ENCODE data around the gene FOXE1. TPM values are rescaled to one million over a fixed set of nuclear protein-coding genes. Genes with fewer than 3 reads are reported as not detected.

The FOXE1 gene
- not detected in 2 replicates for total RNA-seq
- not detected for polyA plus RNA-seq (2012)

DNA sequence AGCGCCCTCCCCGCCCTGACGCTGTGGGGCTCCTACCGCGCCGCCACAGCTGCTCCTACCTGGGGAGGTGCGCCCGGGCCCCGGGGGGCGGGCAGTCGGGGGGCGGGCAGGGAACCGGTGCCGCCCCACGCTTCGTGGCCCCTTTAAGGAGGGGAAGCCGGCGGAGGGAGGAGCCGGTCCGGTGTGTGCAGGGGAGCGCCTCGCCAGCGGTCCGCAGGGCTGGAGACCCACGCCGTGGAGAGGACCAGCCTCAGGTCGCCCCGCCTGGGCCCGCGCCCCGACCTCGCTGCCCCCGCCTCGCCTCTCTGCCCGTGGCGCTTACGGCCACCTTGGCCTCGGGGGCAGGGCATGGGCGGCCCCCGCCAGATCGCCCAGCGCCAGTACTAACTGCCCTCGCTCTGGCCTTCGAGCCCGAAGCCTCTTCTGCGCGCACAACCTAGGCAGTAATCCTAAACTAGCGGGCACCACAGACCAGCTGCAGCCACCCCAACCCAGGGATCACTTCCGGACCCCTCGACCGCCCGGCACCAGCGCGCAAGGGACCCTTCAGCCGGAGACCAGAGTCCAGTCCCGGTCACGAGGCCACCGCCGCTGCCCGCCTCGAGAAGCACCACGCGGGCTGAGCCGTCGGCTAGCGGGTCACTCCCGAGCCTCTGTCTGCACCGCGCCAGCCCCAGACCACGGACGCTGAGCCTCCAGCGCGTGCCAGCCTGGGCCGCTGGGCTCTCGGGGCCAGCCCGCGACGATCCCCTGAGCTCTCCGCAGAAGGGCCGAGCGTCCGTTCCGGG lies at the start of gene FOXE1:
Gene FOXE1, plus strand, starts transcription at position 171 of the 788 bp plus-strand sequence. CDS start 689 bp downstream, outside the sequence.
- DNase-seq (ENCODE audit: low read depth) = no peak

DNA sequence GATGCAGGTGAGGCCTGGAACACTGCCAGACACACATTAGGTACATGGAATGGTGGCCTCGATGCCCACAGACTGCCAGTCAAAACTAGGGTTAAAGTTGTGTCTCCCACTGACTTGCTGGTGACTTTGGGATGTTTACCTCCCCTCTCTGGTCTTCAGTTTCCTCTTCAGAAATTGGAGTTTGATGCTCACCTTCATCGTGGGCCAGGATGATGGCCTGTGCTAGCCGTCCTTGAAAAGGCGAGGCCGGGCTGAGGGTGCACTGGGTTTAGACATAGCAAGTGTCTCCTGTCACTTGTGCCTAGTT lies 49.0 kb upstream of the FOXE1 start:
- no peak for DNase-seq (ENCODE audit: low read depth)

DNA sequence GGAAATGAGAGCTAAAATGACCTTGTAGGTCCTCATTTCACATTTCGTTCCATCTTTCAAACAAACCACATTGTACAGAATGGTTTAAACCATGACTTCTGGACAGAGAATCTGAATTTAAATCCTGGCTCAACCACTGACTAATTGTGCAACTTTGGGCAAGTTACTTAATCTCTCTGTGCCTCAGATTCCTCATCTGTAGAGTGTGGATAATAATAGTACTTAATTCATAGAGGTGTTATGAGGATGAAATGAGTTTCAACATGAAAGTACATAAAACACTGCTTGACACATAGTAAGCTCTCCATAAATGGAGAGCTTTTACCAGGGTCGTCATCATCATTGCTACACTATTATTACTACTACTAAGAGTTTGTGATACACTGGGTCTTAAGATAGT lies 46.3 kb upstream of the FOXE1 start:
- DNase-seq (ENCODE audit: low read depth) = no peak

DNA sequence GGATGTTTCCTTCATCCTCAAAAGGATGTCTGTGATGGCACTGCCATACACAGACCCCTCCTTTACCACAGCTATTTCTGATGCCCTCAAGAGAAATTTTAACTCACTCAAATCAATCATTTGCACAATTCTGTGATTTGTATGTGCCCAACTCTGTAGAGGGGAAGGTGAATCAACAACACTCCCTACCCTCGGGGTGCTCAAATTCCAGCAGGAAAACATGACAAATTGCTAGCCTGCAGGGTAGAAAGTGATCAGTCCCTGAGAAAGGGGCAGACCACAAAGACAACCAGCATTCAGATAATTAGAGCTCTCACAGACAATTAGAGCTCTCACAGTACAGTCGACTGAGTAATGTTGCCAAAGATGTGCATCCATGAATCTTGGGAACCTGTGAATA lies 45.3 kb upstream of the FOXE1 start:
- no peak for DNase-seq (ENCODE audit: low read depth)

DNA sequence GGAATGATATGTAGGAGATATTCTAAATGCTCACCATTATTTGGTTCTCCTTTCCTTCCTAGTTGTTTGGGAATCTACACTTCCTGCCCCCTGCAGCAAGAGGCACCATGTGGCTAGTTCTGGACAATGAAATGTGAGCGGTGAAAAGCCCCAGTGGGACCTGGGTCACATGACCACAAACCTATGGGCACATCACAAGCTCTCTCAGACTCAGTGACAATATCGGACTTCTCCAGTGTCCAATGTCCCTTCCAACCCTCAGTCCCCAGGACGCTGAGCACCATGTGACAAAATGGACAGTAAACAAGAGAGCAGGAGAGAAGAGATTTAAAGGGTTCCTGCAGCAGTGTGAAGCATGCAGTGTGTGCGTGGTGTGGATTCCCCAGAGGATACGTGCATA lies 44.6 kb upstream of the FOXE1 start:
- no peak for DNase-seq (ENCODE audit: low read depth)

DNA sequence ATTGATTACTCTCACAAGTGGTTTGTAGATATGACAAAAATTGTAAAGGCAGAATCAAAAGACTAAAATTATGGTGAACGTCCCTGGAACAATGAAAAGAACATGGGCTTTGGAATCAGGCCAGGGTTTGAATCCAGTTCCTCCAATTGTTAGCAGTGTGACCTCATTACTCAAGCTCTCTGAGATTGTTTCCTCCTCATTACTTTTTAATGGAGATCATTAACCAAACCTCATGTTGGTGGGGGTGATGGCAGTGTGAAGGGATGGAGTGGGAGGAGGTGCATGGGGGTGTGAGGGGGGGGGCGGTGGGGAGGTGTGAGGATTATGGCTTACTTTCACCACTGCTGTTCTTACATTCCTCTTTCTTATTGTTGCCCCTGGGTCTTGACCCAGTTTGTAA lies 44.1 kb upstream of the FOXE1 start:
- no peak for DNase-seq (ENCODE audit: low read depth)

DNA sequence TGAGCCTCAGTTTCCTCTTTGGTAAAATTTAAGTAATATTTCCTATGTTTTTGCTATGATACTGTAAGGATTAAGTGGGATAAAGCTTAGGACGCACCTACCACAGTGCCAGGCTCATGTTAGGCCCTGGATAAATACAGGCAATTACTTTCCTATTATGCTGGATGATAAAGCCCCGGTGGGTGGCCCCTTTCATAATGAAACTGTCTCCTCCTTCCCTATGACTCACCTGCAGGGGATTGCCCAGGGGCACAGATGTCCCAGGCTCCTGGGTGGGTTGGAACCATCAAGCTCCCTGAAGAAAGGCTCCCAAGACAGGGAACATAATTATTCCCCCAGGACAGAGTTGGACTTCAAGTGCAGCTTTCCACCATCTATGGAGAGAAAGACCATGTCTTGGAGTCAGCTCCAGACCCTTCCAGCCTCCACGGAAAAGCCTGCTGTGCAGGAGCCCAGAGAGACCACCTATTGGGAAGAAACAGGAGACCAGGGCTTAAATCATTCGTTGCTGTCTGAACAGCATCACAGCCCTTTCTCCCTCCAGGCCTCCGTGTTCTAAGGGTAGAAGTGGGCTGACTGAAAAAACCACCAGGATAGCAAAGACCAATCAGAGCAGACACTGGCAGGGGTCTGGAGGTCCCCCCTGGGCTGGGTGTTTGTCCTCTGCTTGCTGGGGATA lies 43.2 kb upstream of the FOXE1 start:
- DNase-seq (ENCODE audit: low read depth) = no peak

DNA sequence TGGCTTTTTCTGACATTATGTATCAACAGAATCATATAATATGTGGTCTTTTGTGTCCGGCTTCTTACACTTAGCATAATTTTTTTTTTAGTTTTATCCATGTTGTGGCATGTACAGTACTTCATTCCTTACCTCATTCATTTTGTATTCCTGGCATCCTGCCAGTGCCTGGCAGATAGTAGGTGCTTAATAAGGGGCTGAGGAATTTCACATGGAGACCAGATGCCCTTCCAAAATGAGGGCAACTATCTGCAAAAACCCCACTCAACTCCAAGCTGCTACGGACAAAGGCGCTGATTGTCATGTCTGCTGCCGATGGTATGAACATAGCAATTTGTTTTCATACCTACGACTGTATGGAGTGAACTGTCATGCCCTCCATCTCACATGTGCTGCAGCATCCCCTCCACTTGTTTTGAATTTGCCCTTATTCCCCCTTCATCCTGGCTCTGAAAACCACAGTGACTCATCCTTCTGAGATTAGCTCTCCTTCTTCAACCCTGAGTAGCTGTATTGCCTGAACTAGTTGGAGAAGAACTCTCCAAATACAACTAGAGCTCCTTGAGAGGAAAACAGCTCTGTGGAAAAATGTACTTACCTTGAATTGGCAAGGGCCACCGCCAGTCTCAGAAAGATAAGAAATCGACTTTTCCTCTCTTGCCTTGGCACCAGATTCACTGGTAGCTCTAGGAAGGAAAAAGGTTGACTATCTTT lies 41.3 kb upstream of the FOXE1 start:
- peak; percentile 26 for DNase-seq (ENCODE audit: low read depth)

DNA sequence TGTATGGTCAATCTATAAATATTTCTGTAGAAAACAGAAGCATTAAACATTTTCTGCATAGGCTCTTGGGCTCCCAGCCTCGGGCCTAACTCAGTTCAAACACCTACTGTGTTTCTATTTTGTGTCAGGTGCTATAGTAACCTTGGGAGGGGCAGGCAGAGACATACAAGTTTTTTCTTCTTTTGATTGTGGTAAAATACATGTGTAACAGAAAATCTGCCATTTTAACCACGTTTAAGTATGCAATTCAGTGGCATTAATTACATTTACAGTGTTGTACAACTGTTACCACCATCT lies 40.8 kb upstream of the FOXE1 start:
- no peak for DNase-seq (ENCODE audit: low read depth)

DNA sequence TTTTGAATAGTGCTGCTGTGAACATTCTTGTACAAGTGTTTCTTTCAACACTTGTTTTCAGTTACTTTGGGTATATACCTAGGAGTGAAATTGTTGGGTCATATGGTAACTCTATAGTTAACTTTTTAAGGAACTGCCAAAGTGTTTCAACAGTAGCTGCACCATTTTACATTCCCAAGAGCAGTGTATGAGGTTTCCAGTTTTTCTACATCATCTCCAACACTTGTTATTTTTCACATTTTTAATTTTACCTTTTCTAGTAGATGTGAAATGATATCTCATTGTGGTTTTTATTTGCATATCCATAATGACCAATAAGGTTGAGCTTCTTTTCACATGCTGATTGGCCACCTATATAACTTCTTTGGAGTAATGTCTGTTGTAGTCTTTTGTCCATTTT lies 40.0 kb upstream of the FOXE1 start:
- DNase-seq (ENCODE audit: low read depth) = no peak

DNA sequence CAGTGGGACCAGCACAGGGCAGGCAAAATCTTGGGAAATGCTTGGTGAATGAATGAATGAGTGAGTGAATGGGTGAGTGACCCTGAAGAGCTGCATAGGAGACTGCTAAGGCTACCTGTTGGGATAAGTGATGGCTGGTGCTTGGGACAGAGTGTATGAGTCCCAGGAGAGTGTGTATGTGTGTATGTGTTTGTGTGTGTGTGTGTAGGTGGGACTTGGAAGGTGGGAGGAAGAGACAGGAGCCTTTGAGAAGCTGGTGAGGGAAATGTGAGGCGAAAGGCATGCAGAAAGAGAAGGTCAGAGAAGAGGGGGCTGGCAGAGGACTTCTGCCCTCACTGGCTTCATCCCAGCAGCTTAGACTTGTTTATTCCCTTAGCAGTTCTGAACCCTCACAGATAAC lies 33.3 kb upstream of the FOXE1 start:
- DNase-seq (ENCODE audit: low read depth) = no peak

DNA sequence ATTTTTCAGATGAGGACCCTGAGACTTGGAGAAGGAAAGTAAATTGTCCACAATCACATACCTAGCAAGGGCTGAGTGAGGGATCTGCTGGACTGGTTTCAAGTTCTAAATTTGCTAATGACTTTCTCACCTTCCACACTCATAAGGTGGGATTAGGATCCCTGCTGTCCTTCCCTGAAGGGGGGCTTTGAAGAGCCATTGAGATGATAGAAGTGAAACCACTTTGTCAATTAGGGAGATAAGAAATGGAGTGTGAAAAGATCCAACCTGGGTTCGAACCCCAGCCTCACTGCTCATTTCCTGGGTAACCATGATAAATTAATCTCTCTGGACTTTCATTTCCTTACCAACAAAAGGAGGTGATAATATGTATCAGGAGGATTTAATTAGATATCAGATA lies 32.7 kb upstream of the FOXE1 start:
- DNase-seq (ENCODE audit: low read depth) = no peak

DNA sequence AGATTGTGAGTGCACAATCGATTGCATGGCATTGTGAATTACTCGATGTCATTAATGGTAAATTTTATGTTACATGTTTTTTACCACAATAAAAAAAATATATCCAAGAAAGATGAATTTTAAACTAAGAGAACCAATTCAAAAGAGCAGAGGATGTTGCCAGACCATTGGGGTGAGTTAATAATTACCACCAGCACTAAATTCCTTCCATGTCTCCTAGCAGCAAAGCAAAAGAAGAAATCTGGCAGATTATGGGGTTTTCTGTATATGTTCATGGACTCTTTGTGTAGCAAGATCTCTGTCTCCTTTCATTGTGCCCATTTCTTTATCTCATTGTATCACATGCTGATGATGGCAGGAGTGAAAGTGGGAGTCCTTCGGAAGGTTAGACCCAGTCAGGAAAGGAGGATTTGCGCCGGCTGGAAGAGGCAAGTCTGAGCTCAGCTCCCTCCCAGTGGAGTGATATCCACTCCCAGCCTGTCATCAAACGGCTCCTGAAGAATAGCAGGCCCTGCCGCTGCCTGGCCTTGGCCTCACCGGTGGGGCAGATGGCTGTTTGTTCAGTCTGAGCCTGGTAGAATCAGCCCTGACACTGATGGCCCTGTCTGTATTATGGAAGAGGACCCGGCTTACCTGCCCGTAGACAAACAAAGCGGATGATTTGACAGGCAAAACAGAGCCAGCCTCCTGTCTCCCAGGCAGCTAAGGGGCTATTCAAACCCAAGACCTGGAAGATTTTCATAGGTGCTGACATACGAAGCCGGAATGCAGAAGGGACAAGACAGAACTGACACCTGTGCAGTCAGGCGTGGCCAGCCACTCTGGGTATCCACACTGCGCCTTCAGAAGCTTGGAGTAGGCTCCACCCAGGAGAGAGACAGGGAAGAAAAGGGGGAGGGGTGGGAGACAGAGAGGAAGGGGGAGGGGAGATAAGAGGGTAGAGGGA lies 21.9 kb upstream of the FOXE1 start:
- no peak for DNase-seq (ENCODE audit: low read depth)

DNA sequence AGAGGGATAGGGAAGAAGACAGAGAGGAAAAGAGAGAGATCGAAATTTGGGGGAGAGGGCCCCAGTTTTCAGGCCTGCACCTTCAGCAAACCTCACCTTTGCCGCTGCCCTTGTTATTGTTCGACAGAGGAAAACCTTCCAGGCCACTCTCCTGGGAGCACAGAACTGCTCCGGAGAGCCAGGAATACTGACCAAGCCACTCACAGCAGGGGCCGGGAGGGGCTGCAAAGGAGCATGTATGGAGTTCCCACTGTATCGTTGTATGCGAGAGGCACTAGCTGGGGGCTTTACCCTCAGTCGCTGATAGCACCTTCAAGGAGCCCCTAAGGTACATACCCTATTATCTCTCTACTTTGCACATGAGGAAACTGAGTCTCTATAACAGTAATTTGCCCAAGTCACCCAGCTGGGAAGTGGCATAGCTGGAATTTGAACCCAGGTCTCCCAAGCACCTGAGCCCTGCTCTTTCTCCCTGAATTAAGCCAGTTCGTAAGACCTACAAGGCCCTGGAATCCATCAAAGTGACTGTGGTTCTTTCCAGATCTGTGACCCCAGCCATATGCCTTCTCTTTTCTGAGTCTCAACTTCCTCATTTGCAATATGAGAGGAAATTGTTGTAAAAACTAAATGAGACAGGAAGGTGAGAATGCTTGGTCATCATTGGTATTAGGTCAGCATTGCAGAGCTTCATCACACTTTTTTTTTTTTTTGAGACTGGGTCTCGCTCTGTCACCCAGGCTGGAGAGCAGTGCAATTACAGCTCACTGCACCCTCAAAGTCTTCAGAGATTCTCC lies 21.0 kb upstream of the FOXE1 start:
- no peak for DNase-seq (ENCODE audit: low read depth)

DNA sequence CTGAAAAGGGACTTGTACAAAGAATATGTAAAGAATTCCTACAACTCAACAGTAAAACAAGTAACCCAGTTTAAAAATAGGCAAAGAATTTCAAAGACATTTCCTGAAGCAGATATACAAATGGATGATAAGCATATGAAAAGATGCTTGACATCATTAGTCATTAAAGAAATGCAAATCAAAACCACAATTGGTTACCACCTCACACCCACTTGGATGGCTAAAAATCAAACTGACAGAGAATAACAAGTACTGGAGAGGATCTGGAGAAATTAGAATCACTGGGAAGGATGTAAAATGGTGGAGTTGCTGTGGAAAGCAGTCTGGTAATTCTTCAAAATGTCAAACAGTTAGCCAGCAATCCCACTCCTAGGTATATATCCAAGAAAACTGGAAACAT lies 12.5 kb upstream of the FOXE1 start:
- DNase-seq (ENCODE audit: low read depth) = no peak

DNA sequence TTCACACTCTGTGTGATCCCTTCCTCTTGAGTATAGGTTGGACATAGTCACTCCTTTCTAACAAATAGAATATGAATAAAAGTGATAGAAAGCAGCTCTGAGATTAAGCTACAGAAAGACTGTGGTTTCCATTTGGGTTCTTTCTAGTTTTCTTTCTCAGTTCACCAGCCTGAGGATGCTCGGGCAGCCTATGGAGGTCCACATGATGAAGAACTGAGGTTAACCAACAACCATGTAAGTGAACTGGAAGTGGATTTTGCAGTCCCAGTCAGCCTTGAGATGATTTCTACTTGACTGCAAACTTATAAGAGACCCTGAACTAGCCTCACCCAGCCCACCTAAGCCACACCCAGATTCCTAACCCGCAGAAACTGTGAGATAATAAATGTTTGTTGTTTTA lies 10.1 kb upstream of the FOXE1 start:
- no peak for DNase-seq (ENCODE audit: low read depth)

DNA sequence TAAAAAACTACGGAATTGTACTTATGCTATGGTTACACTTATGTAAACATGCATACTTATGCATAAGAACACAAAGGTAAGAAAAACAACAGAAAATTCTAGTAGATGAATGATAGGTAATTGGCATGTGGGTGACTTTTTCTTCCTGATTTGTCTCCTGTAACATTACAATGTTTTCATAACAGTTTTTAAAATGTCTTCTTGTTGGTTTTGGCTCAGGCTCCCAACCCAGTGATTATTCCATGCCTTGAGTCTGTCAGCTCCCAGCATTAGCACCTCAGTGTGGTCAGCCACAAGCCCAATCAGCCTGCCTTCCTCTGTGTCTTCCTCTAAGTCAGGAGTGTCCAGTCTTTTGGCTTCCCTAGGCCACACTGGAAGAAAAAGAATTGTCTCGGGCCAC lies 7.9 kb upstream of the FOXE1 start:
- DNase-seq (ENCODE audit: low read depth) = peak; percentile 65

DNA sequence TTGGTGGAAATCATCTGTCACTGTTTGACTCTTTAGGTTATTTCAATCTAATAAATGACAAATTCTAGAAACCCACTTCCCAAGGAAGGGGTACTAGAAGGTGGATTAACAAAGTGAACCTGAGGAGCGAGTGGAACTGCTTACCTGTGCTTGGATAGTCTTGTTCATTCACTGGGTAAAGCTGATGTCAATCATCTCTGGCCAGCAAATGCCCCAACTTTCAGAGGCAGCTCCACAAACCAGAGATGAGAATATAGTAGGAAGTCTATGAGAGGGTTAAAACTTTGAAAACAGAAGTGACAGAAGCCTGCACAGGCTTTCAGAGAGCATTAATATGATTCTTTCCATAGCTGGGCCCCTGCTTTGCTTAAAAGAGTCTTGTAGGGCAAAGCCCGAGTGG lies 7.3 kb upstream of the FOXE1 start:
- no peak for DNase-seq (ENCODE audit: low read depth)

DNA sequence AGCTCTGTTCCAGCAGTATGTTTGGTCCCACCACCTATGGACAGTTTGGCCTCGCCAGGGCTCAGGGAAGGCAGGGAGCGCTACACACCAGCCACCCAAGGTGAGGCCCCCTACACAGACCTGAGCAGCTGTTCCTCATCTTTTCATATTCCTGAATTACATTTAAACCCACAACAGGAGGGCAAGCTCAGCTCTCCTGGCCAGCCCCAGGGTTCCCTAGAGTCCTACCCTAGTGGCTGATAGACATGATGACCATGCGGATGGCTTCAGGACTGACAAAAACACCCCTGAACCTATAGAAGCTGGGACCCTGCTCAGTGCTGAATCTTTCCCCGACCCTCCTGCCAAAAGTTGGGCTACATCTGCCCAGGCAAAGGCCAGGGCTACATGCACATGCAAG lies 6.7 kb upstream of the FOXE1 start:
- no peak for DNase-seq (ENCODE audit: low read depth)

DNA sequence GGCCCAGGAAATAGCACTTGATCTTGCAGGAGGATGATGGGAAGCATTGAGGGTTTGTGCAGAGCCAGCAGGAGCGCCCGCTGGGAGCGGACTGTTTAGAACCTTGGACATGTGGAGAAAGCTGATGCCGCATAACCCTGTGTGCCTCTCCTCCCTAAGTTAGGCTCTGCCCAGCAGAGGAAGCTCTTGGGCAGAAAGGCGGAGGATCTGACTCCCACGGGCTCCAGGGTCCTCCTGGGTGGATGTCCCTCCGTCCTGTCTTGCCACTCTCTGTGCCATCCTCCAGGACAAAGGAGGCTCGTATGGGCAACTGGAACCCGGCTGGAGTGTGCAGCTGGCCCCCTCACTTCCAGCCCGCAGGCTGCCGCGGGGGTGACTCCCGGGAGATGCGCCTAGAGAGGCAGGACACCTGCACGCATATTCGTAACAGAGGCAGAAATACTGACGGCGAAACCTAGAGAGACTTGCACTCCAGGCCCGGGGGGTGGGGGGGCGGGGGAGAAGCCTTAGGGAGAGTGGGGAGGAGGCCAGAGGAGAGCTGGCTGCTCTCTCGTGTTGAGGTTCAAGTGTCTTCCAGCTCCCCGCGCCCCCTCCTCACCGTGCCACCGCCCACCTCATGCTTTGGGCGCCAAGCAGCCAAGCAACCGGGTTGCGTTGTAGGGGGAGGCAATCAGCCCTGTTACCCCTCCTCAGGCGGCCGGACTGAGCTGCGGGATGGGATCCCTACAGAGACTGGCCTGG lies 5.4 kb upstream of the FOXE1 start:
- DNase-seq (ENCODE audit: low read depth) = no peak

Data from myocyte (in vitro differentiated cells).